ENCODE measurements around the gene GRIK3.
A peak's percentile ranks its signal among the peaks of the same experiment; 100 is the strongest.

GRIK3 gene

GRCh38 chr1:36822648-36823047, 211.7 kb downstream of the GRIK3 start:
- no peak overlapping the region for H3K4me3 ChIP-seq (replicated peaks; ENCODE audit: insufficient read depth, low read length)
- H3K27me3 ChIP-seq (ENCODE audit: insufficient read depth, poor library complexity, severe bottlenecking) = no peaks in the 10 kb centered on the region
- H3K27ac ChIP-seq (replicated peaks) = peak overlapping the region; percentile 62
- DNase-seq (ENCODE audit: low read depth in 1 of 2, low spot score in 1 of 2) = peak in 1 of 2 experiments; percentile 60
- TF ChIP-seq, protein P1, sequence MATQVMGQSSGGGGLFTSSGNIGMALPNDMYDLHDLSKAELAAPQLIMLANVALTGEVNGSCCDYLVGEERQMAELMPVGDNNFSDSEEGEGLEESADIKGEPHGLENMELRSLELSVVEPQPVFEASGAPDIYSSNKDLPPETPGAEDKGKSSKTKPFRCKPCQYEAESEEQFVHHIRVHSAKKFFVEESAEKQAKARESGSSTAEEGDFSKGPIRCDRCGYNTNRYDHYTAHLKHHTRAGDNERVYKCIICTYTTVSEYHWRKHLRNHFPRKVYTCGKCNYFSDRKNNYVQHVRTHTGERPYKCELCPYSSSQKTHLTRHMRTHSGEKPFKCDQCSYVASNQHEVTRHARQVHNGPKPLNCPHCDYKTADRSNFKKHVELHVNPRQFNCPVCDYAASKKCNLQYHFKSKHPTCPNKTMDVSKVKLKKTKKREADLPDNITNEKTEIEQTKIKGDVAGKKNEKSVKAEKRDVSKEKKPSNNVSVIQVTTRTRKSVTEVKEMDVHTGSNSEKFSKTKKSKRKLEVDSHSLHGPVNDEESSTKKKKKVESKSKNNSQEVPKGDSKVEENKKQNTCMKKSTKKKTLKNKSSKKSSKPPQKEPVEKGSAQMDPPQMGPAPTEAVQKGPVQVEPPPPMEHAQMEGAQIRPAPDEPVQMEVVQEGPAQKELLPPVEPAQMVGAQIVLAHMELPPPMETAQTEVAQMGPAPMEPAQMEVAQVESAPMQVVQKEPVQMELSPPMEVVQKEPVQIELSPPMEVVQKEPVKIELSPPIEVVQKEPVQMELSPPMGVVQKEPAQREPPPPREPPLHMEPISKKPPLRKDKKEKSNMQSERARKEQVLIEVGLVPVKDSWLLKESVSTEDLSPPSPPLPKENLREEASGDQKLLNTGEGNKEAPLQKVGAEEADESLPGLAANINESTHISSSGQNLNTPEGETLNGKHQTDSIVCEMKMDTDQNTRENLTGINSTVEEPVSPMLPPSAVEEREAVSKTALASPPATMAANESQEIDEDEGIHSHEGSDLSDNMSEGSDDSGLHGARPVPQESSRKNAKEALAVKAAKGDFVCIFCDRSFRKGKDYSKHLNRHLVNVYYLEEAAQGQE (IDR thresholded peaks at IDR 0.05; ENCODE audit: insufficient replicate concordance, low read depth) = no peak
- TF ChIP-seq POLR2AphosphoS5 (IDR thresholded peaks at IDR 0.05; ENCODE audit: low read depth) = no peak
- no peak for TF ChIP-seq SPI1 (IDR thresholded peaks at IDR 0.05; ENCODE audit: borderline replicate concordance, low read depth)
- no peak for TF ChIP-seq CTCF (IDR thresholded peaks at IDR 0.05; ENCODE audit: insufficient read depth, low read length)
- no peak for TF ChIP-seq GABPA (IDR thresholded peaks at IDR 0.05; ENCODE audit: low read depth)

DNA sequence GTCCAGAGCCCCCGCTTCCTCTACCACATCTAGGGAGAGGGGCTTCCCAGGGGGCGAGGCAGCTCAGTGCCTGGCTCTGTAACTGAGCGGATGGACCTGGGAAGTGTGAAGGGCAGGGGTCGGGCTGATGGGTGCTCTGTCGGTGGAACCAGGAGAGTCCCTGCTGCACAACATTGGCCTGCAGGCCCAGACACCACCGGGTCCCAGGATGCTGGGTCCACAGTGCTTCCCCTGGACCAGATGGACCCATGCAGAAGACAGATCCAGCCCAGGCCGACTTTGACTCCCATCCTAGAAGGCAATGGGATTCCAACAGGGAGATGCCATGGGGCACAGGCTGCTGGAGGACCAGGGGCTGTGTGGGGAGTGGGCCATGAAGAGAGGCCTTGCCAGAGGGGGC, 212.9 kb downstream of the GRIK3 start:
- H3K27me3 ChIP-seq (ENCODE audit: insufficient read depth, poor library complexity, severe bottlenecking) = no peaks in the 10 kb centered on the region
- no peak for DNase-seq (ENCODE audit: low read depth in 1 of 2, low spot score in 1 of 2)
- no peak overlapping the region for H3K4me3 ChIP-seq (replicated peaks; ENCODE audit: insufficient read depth, low read length)
- H3K27ac ChIP-seq (replicated peaks) = no peak overlapping the region
- no peak for TF ChIP-seq SPI1 (IDR thresholded peaks at IDR 0.05; ENCODE audit: borderline replicate concordance, low read depth)
- no peak for TF ChIP-seq GABPA (IDR thresholded peaks at IDR 0.05; ENCODE audit: low read depth)
- no peak for TF ChIP-seq POLR2AphosphoS5 (IDR thresholded peaks at IDR 0.05; ENCODE audit: low read depth)
- TF ChIP-seq, protein P1 (IDR thresholded peaks at IDR 0.05; ENCODE audit: insufficient replicate concordance, low read depth) = no peak
- TF ChIP-seq CTCF (IDR thresholded peaks at IDR 0.05; ENCODE audit: insufficient read depth, low read length) = no peak

- H3K27ac ChIP-seq (replicated peaks) = no peak overlapping the region
- TF ChIP-seq POLR2AphosphoS5 (IDR thresholded peaks at IDR 0.05; ENCODE audit: low read depth) = no peak
- TF ChIP-seq GABPA (IDR thresholded peaks at IDR 0.05; ENCODE audit: low read depth) = no peak
- no peak for TF ChIP-seq CTCF (IDR thresholded peaks at IDR 0.05; ENCODE audit: insufficient read depth, low read length)
- no peak for TF ChIP-seq SPI1 (IDR thresholded peaks at IDR 0.05; ENCODE audit: borderline replicate concordance, low read depth)
- TF ChIP-seq, protein P1 (IDR thresholded peaks at IDR 0.05; ENCODE audit: insufficient replicate concordance, low read depth) = no peak
- DNase-seq (ENCODE audit: low read depth in 1 of 2, low spot score in 1 of 2) = no peak
Observed at GRCh38 chr1:36818771-36819170, 215.5 kb downstream of the GRIK3 start.

More at GRCh38 chr1:36818771-36819170, 215.5 kb downstream of the GRIK3 start:
- H3K27me3 ChIP-seq (ENCODE audit: insufficient read depth, poor library complexity, severe bottlenecking) = no peaks in the 10 kb centered on the region
- H3K4me3 ChIP-seq (replicated peaks; ENCODE audit: insufficient read depth, low read length) = no peak overlapping the region
